ENCODE data around the gene AKAP12.
"Not testable (repeated sequence)": the region's sequence is repeated elsewhere in the genome, so short reads cannot be mapped to it uniquely, and the experiment has no call there.

The AKAP12 gene

GRCh38 chr6:151350442-151351145 is 110.8 kb downstream of the AKAP12 start:
- DNase-seq = no peak

- DNase-seq = no peak
Observed at GRCh38 chr6:151351146-151351700, 111.5 kb downstream of the AKAP12 start.

DNA sequence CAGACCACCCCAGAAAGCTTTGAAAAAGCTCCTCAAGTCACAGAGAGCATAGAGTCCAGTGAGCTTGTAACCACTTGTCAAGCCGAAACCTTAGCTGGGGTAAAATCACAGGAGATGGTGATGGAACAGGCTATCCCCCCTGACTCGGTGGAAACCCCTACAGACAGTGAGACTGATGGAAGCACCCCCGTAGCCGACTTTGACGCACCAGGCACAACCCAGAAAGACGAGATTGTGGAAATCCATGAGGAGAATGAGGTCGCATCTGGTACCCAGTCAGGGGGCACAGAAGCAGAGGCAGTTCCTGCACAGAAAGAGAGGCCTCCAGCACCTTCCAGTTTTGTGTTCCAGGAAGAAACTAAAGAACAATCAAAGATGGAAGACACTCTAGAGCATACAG is 112.0 kb downstream of the AKAP12 start:
- DNase-seq = no peak

DNA sequence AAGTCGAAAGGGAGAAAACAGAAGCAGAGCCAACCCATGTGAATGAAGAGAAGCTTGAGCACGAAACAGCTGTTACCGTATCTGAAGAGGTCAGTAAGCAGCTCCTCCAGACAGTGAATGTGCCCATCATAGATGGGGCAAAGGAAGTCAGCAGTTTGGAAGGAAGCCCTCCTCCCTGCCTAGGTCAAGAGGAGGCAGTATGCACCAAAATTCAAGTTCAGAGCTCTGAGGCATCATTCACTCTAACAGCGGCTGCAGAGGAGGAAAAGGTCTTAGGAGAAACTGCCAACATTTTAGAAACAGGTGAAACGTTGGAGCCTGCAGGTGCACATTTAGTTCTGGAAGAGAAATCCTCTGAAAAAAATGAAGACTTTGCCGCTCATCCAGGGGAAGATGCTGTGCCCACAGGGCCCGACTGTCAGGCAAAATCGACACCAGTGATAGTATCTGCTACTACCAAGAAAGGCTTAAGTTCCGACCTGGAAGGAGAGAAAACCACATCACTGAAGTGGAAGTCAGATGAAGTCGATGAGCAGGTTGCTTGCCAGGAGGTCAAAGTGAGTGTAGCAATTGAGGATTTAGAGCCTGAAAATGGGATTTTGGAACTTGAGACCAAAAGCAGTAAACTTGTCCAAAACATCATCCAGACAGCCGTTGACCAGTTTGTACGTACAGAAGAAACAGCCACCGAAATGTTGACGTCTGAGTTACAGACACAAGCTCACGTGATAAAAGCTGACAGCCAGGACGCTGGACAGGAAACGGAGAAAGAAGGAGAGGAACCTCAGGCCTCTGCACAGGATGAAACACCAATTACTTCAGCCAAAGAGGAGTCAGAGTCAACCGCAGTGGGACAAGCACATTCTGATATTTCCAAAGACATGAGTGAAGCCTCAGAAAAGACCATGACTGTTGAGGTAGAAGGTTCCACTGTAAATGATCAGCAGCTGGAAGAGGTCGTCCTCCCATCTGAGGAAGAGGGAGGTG is 112.9 kb downstream of the AKAP12 start:
- DNase-seq = no peak

- DNase-seq = no peak
Observed at GRCh38 chr6:151353795-151354194, 114.0 kb downstream of the AKAP12 start.

GRCh38 chr6:151356983-151357382 is 117.2 kb downstream of the AKAP12 start:
- DNase-seq = not testable (repeated sequence)

- no peak for DNase-seq
Observed at GRCh38 chr6:151357758-151358436, 118.1 kb downstream of the AKAP12 start.

GRCh38 chr6:151358475-151358874 is 118.7 kb downstream of the AKAP12 start:
- no peak for DNase-seq

- DNase-seq = no peak
Observed at GRCh38 chr6:151359486-151359885, 119.7 kb downstream of the AKAP12 start.

GRCh38 chr6:151365233-151365632 is 125.5 kb downstream of the AKAP12 start:
- no peak for DNase-seq

- DNase-seq = no peak
Observed at GRCh38 chr6:151370509-151371078, 130.8 kb downstream of the AKAP12 start.

DNA sequence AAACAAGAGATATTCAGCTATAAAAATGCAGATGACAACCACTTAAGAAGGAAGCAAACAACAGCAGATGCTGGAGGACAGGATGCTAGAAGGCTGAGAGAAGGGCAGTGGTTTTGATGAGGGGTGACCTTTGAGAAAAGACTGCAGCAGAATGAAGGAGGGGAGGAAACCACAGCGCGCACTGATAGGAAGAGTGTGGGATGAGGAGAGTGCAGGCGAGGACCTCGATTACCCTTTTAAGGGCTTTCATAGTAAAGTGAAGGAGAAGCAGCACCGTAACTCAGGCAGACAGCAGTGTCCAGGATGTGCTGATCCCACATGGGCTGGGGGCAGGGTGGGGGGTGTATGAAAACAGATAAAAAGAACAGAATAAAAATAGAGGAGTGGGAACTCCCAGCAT is 132.4 kb downstream of the AKAP12 start:
- no peak for DNase-seq

DNA sequence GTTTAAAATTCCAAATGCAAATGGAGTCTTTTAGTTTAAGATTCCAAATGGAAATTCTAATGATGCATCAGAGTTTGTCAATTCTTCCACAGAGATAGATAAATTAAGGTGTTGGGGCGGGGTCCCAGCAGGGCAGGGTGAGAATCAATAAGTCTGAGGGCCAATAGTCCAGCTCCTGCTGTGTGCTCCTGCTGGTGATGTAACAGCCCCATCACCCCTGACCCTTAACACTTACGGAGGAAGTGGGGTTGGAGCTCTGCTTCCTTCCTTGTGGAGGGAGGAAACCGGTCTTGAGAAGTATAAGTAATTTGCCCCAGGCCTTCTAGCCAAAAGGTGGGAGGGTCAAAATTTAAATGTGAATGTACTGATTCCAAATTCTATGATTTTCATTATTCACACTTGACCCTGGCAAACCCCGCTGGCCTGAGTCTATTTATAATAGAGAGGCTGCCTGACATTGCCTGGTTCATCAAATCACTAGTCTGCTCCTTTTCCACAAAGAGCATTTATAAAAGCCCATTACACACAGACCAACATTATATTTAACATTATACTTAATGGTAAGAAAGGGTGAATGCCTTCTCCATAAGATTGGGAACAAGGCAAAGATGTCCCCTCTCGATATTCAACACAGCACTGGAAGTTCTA is 134.4 kb downstream of the AKAP12 start:
- DNase-seq = no peak

DNA sequence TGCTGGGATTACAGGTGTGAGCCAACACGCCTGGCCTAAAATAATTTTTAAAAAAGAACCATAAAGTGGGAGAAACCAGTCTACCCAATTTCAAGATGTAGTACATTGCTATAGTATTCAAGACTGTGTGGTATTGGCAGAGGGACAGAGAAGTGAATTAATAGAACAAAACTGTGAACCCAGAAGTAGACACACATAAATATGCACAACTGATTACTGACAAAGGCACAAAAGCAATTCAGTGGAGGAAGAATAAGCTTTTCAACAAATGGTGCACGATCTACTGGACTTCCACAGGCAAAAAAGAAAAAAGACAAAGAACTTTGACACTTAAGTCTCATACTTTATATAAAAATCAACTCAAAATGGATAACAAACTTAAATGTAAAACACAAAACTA is 136.1 kb downstream of the AKAP12 start:
- DNase-seq = no peak

DNA sequence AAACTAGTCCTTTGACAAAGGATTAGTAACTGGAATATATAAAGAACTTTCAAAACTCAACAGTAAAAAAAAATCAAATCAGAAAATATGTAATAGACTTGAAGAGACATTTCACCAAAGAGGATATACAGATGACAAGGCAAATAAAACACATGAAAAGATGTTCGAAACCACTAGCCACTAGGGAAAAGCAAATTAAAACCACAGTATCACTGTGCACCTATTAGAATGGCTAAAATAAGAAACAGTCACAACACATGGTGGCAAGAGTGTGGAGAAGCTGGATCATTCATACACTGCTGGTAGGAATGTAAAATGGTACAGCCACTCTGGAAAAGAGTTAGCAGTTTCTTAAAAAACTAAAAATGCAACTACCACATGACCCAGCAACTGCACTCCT is 136.7 kb downstream of the AKAP12 start:
- DNase-seq = no peak

- no peak for DNase-seq
Observed at GRCh38 chr6:151377095-151377494, 137.3 kb downstream of the AKAP12 start.

DNA sequence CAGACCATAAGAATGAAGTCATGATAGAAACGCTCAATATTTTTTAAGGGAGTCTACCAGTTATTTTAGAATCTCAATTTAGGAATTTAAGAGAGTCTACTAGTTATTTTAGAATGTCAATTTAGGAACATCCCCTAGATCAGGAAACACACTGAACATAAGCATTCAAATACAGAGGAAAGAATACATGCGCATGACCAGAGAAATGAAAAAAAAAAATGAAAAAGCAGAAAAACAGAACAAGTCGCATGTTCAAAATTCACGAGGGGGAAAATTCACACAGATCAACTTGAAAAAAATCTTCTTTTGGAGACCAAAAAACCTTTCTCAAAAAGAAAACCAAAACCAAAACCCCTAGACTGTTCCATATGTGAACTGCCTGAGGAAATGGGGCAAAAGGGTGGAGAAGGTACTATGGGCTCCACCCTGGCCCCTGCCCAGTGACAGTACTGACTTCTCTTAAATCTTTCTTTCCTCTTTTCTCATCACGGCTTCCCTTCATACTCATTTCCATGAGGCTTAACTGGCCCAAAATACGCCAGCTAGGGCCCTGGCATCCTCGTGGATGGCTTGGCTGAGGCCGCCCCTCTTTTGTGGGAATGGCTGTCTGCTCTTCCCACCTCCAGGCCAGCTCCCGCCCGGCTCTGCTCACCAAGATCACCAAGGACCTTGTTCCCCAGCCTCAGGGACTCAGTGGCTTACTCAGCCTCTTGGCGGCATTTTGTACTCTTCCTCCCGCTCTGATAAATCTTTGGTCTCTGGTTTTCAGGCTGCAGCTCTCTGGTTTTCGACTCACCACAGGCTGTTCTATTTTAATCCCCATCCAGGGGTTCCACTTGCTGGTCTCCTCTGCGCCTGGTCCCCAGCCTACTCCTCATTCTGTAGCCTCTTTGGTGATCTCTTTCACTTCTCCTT is 140.4 kb downstream of the AKAP12 start:
- no peak for DNase-seq

DNA sequence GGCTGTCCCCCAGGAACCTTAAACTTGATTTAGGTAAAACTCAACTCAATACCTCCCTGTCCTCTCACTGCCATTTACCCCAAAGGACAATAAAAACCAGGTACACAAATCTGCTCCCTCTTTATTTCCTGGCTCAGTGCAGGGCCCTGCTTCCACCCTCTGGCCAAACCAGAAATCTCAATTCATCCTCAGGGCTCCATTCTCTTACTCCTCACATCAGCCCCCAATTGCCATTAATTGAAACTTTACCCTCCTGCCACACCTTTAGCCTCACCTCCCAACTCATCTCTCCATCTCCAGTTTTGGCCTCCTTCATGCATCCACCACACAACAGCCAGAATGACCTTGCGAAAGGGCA is 141.1 kb downstream of the AKAP12 start:
- DNase-seq = no peak

GRCh38 chr6:151381722-151382121 is 142.0 kb downstream of the AKAP12 start:
- no peak for DNase-seq

DNA sequence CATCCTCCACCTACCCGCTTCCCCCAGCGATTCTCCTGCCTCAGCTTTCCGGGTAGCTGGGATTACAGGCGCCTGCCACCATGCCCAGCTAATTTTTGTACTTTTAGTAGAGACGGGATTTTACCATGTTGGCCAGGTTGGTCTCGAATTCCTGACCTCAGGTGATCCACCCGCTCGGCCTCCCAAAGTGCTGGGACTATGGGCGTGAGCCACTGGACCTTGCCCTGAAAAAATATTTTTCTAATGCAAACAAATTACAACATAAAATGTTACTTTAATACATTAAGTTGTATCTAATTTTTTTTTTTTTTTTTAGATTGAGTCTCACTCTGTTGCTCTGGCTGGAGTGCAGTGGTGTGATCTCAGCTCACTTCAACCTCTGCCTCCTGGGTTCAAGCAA is 142.9 kb downstream of the AKAP12 start:
- DNase-seq = not testable (repeated sequence)

DNA sequence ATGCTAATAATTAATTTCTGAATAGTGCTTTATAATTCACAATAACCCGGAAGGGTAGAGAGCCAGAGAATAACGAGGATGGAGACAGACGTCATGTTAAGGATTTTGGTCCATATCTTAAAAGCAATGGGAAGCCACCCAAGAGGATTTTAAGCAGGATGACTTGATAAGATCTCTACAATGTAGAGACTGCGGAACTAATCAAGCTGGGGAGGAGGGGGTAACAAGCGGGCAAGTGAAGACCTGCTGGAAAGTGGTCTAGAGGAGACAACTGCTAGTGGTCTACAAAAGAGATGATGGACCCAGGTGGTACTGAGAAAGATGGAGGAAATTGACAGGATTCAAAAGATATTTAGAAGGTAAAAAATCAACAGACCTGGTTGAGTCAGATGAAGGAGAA is 144.4 kb downstream of the AKAP12 start:
- no peak for DNase-seq

Measured in effector CD4-positive, alpha-beta T cell (primary cell).